ENCODE results near the gene NAXD.

- TF ChIP-seq POLR2A (IDR thresholded peaks at IDR 0.05) (no peak), POLR2AphosphoS5 (IDR thresholded peaks at IDR 0.05) (no peak), CTCF (IDR thresholded peaks at IDR 0.05) (no peak)
Measured at GRCh38 chr13:110568612-110569011, 46.7 kb upstream of the NAXD start.
